HG03025 (cell line): Measurements from ENCODE around the gene TAL2.

ENCODE experiments used
- ATAC-seq: cut with Tn5 transposase; IDR thresholded peaks from one replicate; pipeline ENCODE4 v1.9.1; 2021; ENCODE audit warnings: mild to moderate bottlenecking, moderate library complexity; ENCODE audit not compliant: unreplicated experiment, low FRiP score

TAL2 gene

GRCh38 chr9:105673850-105674387 is 11.7 kb downstream of the TAL2 start:
- ATAC-seq: no peak

GRCh38 chr9:105676351-105676923 is 14.2 kb downstream of the TAL2 start:
- ATAC-seq: no peak

GRCh38 chr9:105678163-105678562 is 15.9 kb downstream of the TAL2 start:
- ATAC-seq: no peak

GRCh38 chr9:105678781-105679180 is 16.5 kb downstream of the TAL2 start:
- ATAC-seq: no peak

GRCh38 chr9:105679257-105680022 is 17.2 kb downstream of the TAL2 start:
- no peak for ATAC-seq

GRCh38 chr9:105681313-105681712 is 19.1 kb downstream of the TAL2 start:
- ATAC-seq: no peak

GRCh38 chr9:105681724-105682123 is 19.5 kb downstream of the TAL2 start:
- ATAC-seq: no peak

DNA sequence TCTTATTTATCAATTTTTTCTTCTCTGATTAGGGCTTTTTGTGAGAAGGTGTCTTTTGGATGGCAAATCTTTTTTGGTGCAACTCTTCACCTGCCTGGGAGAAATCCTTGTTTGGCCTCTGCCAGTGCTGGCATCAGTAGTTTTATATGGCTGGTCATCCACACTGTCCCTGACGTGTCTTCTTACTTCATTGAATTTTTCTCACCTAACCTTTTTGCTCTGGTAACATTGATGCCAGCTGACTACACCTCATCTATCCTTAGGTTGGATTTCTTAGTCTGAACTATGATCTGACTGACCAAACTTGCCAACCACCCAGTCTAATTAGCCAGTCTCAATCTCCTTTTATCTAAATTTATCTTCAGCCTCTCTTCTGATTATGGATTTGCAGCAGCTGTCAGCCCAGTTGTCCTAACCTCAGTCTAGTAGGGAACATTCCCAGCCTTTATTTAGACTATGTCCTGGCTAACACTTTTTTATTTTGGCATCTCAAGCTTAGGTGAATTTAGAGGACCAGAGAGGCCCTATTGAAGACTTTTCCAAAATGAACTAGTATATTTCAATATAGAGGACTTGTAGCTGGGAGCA is 21.5 kb downstream of the TAL2 start:
- ATAC-seq: no peak

DNA sequence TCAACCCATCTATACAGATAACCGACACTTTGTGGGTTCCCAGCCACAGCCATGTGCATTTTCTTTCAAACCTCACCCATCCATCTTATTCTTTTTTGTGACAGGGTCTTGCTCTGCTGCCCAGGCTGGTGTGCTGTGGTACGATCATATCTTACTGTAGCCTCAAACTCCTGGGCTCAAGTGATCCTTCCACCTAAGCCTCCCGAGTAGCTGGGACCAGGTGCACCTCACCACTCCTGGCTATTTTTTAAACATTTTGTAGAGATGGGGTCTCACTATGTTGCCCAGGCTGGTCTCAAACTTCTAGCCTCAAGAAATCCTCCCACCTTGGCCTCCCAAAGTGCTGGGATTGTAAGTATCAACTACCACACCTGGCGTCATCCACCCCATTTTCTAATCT is 24.7 kb downstream of the TAL2 start:
- no peak for ATAC-seq

DNA sequence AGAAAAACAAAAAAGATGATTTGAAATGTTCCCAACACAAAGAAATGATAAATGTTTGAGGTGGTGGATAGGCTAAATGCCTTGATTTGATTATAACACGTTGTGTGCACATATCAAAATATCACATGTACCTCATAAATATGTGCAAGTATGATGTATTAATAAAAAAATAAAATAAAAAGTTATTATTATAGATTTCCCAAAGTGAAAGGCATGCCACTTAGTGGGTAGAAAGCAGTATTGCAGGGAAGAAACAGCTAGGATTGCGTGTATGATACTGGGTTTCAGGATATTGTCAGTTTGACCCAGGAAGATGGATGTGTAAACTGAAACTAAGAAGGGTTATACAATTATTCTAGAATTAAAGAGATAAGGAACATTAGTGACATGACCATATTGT is 28.5 kb downstream of the TAL2 start:
- no peak for ATAC-seq

DNA sequence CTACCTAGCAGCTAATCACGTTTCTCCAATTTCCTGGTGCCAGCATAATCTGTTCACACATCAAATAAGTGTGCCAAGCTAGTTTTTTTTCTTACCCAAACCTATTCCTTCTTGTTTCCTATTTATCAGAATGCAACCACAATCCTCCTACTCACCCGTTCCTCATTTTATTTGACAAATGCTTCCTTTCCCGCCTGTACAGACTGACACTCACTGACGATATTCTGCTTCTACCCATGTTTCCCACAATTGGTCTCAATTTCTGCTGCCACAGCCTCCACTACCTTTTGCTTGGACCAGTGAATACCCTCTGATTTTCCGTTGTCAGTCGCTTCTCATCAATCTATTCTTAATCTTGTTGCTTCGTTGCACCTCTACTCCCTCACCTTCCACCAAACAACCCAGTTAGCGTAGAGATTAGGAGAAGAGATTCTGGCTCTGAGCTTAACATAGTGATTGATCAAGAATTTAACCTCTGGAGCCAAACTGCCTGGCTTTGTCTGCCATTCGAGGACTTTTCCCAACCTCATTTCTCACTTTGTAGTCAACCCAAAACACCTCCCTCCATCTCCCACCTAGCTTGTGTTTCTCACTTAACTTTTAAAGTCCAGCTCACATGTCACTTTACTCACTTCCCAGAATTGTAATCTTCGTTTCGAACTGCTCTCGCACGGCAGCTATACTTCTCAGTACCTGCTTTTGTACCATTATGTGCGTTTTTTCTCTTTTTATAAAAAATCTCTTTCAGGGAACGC is 31.4 kb downstream of the TAL2 start:
- peak; percentile 37 for ATAC-seq

DNA sequence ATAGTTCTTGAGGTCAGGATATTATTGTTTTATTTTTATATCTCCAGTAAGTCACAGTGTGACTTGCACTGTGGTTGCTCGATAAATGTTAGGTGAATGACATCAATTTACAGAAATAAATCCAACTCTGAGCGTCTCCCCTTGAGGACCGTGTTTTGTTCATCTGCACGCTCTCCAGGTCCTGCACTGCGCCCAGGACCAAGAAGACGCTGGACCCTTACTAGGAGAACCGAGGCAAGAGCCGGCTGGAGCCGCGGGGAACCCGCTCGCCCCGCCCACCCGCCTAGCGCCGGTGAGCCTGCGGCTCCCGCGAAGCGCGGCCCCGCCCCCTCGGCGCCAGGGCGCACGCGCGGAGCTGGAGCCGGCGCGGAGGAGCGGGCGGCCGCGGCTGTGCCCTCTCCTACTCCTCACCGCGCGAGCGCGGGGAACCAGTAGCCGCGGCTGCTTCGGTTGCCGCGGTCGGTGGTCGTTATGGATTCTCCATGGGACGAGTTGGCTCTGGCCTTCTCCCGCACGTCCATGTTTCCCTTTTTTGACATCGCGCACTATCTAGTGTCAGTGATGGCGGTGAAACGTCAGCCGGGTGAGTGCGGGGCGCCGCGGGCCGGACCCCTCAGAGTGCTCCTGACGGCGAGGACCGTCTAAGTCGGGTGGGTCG is 32.1 kb downstream of the TAL2 start, which contains the start of gene TMEM38B:
TMEM38B (plus strand) TSS at position 352 of the 658 bp plus-strand sequence; CDS start at position 472, 120 bp downstream.
- ATAC-seq: peak; percentile 80

DNA sequence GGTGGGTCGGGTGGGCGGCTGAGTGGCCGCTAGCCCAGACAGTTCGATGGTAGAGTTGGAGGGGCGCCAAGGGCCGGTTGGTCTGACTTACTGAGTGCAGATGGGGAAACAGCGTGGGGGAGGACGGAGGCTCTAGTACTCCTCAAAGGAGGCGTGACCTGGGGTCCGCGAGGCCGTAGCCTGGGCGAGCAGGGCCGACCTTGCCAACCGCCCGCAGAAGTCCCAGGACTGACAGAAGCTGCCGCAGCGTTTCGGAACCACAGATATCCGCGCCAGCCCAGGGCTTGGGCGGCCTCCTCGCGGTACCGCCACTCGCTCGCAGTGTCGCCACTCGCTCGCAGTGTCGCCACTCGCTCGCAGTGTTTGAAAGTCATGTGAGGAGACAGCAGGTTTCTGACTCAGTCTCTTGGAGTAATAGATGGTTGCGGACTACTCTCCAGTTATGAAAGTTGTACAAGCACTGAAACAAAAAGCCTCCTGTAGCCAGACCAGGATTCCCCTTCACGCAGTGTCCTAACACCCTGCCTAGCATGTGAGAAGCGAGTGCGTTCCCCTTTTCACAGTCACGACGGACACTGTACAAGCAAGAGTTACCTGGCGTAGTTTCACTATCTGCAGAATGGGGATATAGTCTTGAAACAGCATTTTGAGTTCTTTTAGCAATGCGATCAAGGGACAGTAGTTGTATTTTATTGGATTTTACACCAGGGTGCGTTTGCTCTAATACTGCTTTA is 32.8 kb downstream of the TAL2 start:
- peak; percentile 56 for ATAC-seq

GRCh38 chr9:105696219-105696793 is 34.0 kb downstream of the TAL2 start:
- no peak for ATAC-seq

GRCh38 chr9:105697871-105698270 is 35.6 kb downstream of the TAL2 start:
- no peak for ATAC-seq

GRCh38 chr9:105698348-105698870 is 36.2 kb downstream of the TAL2 start:
- ATAC-seq: no peak

DNA sequence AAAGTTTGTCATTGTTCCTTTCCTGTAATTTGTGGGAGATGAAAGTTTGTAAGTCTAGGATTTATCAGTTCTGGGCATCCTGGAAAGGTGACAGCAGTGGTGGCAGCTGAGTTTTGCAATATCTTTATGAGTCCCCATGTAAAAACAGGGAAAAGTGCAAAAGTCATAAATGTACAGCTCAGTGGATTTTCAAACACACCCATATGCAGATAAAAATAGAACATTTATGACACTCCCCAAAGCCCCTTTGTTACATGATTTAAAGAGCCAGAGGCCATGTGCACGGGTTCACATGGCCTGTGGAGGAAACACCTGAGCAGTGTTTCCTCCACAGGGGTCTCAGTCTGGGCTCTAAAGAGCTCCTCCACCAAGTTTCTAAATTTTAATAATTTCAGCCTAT is 38.4 kb downstream of the TAL2 start:
- ATAC-seq: no peak

- no peak for ATAC-seq
These were observed 38.9 kb downstream of the TAL2 start for GRCh38 chr9:105701145-105701544.

GRCh38 chr9:105702207-105702606 is 40.0 kb downstream of the TAL2 start:
- no peak for ATAC-seq
